ENCODE data around the gene PAM. TPM values are rescaled to one million over a fixed set of nuclear protein-coding genes. Genes with fewer than 3 reads are reported as not detected.

PAM gene
- total RNA-seq, 1 experiment from 2014 or later, result 257 TPM

DNA sequence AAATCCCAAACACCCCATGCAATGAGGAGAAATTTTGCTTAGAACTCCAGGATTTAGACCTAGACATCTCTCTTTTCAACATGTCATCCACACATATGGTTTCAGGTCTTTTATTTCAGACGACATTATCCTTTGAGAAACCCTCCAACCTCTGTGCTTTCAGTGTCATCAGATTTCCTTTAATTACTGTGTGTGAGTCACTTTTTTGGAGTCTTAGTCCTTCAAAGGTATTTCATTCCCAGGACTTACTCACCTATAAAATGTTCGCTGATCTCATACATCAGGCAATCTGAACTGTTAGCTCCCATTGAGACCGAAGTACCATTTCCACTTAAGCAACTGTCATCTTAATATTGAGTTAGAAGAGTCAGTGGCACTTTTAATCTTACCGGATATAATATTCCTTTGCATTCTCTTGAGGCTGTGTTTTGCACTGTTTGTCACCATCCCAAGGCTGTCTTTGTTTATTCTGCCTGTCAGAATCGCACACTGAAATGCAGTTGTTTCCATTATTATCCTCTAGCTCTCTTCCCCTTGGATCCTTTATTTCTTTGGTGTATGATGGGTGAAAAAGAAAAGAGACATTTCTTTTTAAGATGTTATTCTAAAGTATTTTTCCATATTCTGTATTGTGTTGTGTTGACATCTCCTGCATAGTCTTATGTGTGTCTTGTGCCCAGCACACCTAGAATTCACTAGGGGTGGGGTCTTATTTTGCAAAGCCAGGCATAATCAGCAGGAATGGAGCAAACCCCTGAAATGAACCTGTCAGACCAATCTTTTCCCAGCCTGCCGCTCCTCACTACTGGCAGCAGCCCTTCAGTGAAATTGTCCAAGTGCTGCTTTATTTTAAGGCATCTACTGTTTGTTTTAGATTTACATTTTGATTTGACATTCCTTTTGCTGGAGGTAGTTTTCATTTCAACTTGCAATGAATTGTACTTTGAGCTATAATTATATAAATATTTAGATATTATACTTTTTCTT is 155.4 kb downstream of the PAM start:
- peak overlapping the region in 1 of 2 experiments; percentile 37; a peak in 3 of 4 replicates for H3K4me3 ChIP-seq (replicated peaks in 1 of 2; ENCODE audit: low read depth in 1 of 2, low read length in 2 of 2)
- peaks cover 63% of the 10 kb centered on the region for H3K79me2 ChIP-seq (ENCODE audit: insufficient read depth, low read length)
- peak; percentile 88 for DNase-seq (ENCODE audit: low read depth, low spot score)
- H3K36me3 ChIP-seq (ENCODE audit: control insufficient read depth in 1 of 2, insufficient read depth in 2 of 2, low read length in 2 of 2), result peaks cover 6 to 13% of the 10 kb centered on the region in 2 experiments; a peak in 2 of 4 replicates
- peaks cover 44 to 55% of the 10 kb centered on the region in 2 experiments for H3K4me1 ChIP-seq (ENCODE audit: control insufficient read depth in 1 of 2, insufficient read depth in 2 of 2, low read length in 2 of 2)
- peak overlapping the region; percentile 41 for H3K9ac ChIP-seq (ENCODE audit: low read length)
- ChIA-PET RAD21 (ENCODE audit: low non-redundant PET in 1 of 2, low total read pairs in 2 of 2, uncharacterized antibody in 2 of 2, unreplicated experiment in 2 of 2) (no interaction called here), CTCF (interaction anchor here (1.4 kb wide), 1 partner anchor 130 kb away, joined by 3 read pairs; no protein-coding TSS in a partner anchor), POLR2A (interaction anchor here (1.3 to 1.4 kb wide), 3 partner anchors 10 to 45 kb away, joined by 3 to 7 read pairs (median 3); no protein-coding TSS in a partner anchor)
- H4K20me1 ChIP-seq (ENCODE audit: insufficient read depth), result no peaks in the 10 kb centered on the region
- H3K27ac ChIP-seq (ENCODE audit: low read depth, low read length), result peak overlapping the region; percentile 76
- H3K27me3 ChIP-seq (ENCODE audit: insufficient read depth, low read length), result no peaks in the 10 kb centered on the region
- H3K9me3 ChIP-seq (ENCODE audit: control insufficient read depth in 1 of 2, insufficient read depth in 1 of 2, low read depth in 1 of 2, low read length in 2 of 2), result no peaks in the 10 kb centered on the region
- no peaks in the 10 kb centered on the region for H3K9me2 ChIP-seq (ENCODE audit: insufficient read depth)
- intact Hi-C loops (cut with micrococcal nuclease), result loop anchor here (5.0 kb wide), 1 partner anchor 43 kb away; no protein-coding TSS in a partner anchor
- H2AFZ ChIP-seq (ENCODE audit: low read depth, low read length, poor library complexity, severe bottlenecking), result no peak overlapping the region
- ATAC-seq, result peak; percentile 89
- peak overlapping the region; percentile 74 for H3K4me2 ChIP-seq (ENCODE audit: low read length)
- no TSS peak for BruUV-seq (replicated peaks)
- TF ChIP-seq, protein P1, sequence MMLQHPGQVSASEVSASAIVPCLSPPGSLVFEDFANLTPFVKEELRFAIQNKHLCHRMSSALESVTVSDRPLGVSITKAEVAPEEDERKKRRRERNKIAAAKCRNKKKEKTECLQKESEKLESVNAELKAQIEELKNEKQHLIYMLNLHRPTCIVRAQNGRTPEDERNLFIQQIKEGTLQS (IDR thresholded peaks at IDR 0.05), result peak; percentile 78
- no peak for TF ChIP-seq ZFX (IDR thresholded peaks at IDR 0.05)
- no peak for TF ChIP-seq YY1 (IDR thresholded peaks at IDR 0.05; ENCODE audit: extremely low read depth, insufficient replicate concordance, low read depth, low read length)
- TF ChIP-seq POLR2A (IDR thresholded peaks at IDR 0.05; ENCODE audit: borderline replicate concordance, extremely low read depth, insufficient read depth, insufficient read length), result no peak
- no peak for TF ChIP-seq ELF1 (IDR thresholded peaks at IDR 0.05; ENCODE audit: borderline replicate concordance, low read depth)
- TF ChIP-seq FOSL1 (IDR thresholded peaks at IDR 0.05; ENCODE audit: low read depth), result peak; percentile 89
- peak; percentile 89 for TF ChIP-seq JUND (IDR thresholded peaks at IDR 0.05)
- peak; percentile 72; the same call in 1 of the 2 replicates for TF ChIP-seq CBX3 (IDR thresholded peaks at IDR 0.05; ENCODE audit: low read depth)
- TF ChIP-seq, protein P2, sequence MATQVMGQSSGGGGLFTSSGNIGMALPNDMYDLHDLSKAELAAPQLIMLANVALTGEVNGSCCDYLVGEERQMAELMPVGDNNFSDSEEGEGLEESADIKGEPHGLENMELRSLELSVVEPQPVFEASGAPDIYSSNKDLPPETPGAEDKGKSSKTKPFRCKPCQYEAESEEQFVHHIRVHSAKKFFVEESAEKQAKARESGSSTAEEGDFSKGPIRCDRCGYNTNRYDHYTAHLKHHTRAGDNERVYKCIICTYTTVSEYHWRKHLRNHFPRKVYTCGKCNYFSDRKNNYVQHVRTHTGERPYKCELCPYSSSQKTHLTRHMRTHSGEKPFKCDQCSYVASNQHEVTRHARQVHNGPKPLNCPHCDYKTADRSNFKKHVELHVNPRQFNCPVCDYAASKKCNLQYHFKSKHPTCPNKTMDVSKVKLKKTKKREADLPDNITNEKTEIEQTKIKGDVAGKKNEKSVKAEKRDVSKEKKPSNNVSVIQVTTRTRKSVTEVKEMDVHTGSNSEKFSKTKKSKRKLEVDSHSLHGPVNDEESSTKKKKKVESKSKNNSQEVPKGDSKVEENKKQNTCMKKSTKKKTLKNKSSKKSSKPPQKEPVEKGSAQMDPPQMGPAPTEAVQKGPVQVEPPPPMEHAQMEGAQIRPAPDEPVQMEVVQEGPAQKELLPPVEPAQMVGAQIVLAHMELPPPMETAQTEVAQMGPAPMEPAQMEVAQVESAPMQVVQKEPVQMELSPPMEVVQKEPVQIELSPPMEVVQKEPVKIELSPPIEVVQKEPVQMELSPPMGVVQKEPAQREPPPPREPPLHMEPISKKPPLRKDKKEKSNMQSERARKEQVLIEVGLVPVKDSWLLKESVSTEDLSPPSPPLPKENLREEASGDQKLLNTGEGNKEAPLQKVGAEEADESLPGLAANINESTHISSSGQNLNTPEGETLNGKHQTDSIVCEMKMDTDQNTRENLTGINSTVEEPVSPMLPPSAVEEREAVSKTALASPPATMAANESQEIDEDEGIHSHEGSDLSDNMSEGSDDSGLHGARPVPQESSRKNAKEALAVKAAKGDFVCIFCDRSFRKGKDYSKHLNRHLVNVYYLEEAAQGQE (IDR thresholded peaks at IDR 0.05; ENCODE audit: low read depth), result no peak
- TF ChIP-seq, protein P3, sequence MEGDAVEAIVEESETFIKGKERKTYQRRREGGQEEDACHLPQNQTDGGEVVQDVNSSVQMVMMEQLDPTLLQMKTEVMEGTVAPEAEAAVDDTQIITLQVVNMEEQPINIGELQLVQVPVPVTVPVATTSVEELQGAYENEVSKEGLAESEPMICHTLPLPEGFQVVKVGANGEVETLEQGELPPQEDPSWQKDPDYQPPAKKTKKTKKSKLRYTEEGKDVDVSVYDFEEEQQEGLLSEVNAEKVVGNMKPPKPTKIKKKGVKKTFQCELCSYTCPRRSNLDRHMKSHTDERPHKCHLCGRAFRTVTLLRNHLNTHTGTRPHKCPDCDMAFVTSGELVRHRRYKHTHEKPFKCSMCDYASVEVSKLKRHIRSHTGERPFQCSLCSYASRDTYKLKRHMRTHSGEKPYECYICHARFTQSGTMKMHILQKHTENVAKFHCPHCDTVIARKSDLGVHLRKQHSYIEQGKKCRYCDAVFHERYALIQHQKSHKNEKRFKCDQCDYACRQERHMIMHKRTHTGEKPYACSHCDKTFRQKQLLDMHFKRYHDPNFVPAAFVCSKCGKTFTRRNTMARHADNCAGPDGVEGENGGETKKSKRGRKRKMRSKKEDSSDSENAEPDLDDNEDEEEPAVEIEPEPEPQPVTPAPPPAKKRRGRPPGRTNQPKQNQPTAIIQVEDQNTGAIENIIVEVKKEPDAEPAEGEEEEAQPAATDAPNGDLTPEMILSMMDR (IDR thresholded peaks at IDR 0.05 in 2 of 3, conservative IDR thresholded peaks at IDR 0.05 in 1 of 3; ENCODE audit: borderline replicate concordance in 1 of 3, insufficient read depth in 1 of 3, low read depth in 2 of 3, low read length in 2 of 3), result no peak
- TF ChIP-seq, protein P4, sequence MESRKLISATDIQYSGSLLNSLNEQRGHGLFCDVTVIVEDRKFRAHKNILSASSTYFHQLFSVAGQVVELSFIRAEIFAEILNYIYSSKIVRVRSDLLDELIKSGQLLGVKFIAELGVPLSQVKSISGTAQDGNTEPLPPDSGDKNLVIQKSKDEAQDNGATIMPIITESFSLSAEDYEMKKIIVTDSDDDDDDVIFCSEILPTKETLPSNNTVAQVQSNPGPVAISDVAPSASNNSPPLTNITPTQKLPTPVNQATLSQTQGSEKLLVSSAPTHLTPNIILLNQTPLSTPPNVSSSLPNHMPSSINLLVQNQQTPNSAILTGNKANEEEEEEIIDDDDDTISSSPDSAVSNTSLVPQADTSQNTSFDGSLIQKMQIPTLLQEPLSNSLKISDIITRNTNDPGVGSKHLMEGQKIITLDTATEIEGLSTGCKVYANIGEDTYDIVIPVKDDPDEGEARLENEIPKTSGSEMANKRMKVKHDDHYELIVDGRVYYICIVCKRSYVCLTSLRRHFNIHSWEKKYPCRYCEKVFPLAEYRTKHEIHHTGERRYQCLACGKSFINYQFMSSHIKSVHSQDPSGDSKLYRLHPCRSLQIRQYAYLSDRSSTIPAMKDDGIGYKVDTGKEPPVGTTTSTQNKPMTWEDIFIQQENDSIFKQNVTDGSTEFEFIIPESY (IDR thresholded peaks at IDR 0.05; ENCODE audit: extremely low read depth, insufficient replicate concordance, low read length), result no peak
- TF ChIP-seq POLR2AphosphoS5 (IDR thresholded peaks at IDR 0.05; ENCODE audit: low read depth, low read length), result peak; percentile 57; the same call in 1 of the 2 replicates
- peak; percentile 85 for TF ChIP-seq SIN3A (IDR thresholded peaks at IDR 0.05; ENCODE audit: low read depth)
- no peak for TF ChIP-seq RAD21 (IDR thresholded peaks at IDR 0.05; ENCODE audit: low read depth)
- TF ChIP-seq EGR1 (IDR thresholded peaks at IDR 0.05; ENCODE audit: low read depth), result no peak
- no peak for TF ChIP-seq EZH2 (IDR thresholded peaks at IDR 0.05)
- TF ChIP-seq CEBPB (IDR thresholded peaks at IDR 0.05; ENCODE audit: low read depth), result peak; percentile 64; the same call in 1 of the 2 replicates
- TF ChIP-seq, protein P5, sequence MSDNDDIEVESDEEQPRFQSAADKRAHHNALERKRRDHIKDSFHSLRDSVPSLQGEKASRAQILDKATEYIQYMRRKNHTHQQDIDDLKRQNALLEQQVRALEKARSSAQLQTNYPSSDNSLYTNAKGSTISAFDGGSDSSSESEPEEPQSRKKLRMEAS (IDR thresholded peaks at IDR 0.05), result peak; percentile 72
